Esophagus muscularis mucosa (tissue), 4 donors: Measurements from ENCODE around the gene INPP4B. TPM values are rescaled to one million over a fixed set of nuclear protein-coding genes. Genes with fewer than 3 reads are reported as not detected.

Experiments used
- DNase-seq: peaks from one replicate; pipeline ENCODE4 v3.0.0-alpha.2; 2017; ENCODE audit errors: extremely low spot score
- H3K27ac ChIP-seq, 4 donors: fragments of 200-600 bp; sonication (generic); replicated peaks in 1 of 4; 1 replicate in 3 of 4; 2 replicates in 1 of 4; pipeline ENCODE4 v1.5.1; 2016 to 2019; ENCODE audit warnings: mild to moderate bottlenecking in 1 of 4
- H3K27me3 ChIP-seq, 4 donors: fragments of 200-600 bp; sonication (generic); one replicate each; pipeline versions ENCODE4 v1.5.1 to v1.6.0; 2016 to 2019
- H3K36me3 ChIP-seq, 4 donors: fragments of 200-600 bp; sonication (generic); one replicate each; pipeline ENCODE4 v1.5.1; 2016 to 2019
- H3K4me1 ChIP-seq, 4 donors: fragments of 200-600 bp; sonication (generic); one replicate each; pipeline ENCODE4 v1.5.1; 2016 to 2019
- H3K4me3 ChIP-seq, 4 donors: fragments of 200-600 bp; sonication (generic); 1 replicate in 2 of 4; 2 replicates in 2 of 4; pipeline ENCODE4 v1.5.1; 2016 to 2019; ENCODE audit warnings: mild to moderate bottlenecking in 4 of 4, moderate library complexity in 1 of 4
- H3K9me3 ChIP-seq, 4 donors: fragments of 200-600 bp; sonication (generic); 1 replicate in 3 of 4; 2 replicates in 1 of 4; pipeline ENCODE4 v1.5.1; 2016 to 2019
- CTCF ChIP-seq, 3 experiments: fragments of 200-600 bp in 2 of 3; fragments of 450-650 bp in 1 of 3; sonication (generic) in 2 of 3; IDR thresholded peaks; one replicate each; pipeline ENCODE4 v1.5.1; 2017 to 2019; ENCODE audit warnings: antibody characterized with exemption in 3 of 3, mild to moderate bottlenecking in 2 of 3, moderate library complexity in 1 of 3
- EP300 ChIP-seq: sonication (generic); formaldehyde crosslinking; IDR thresholded peaks from one replicate; pipeline ENCODE4 v1.6.1; 2017; ENCODE audit warnings: antibody characterized with exemption
- POLR2A ChIP-seq: fragments of 450-650 bp; IDR thresholded peaks from one replicate; pipeline ENCODE4 v1.6.1; 2017; ENCODE audit warnings: antibody characterized with exemption, moderate library complexity, mild to moderate bottlenecking, low read depth
- POLR2AphosphoS5 ChIP-seq, 2 donors: sonication (generic); formaldehyde crosslinking; IDR thresholded peaks; one replicate each; pipeline ENCODE4 v1.6.1; 2017; ENCODE audit warnings: antibody characterized with exemption in 2 of 2
- WGBS: methylation state at CpG from one replicate; pipeline ENCODE4 v1.1.5; 2018; 5-methylcytosine and 5-hydroxymethylcytosine counted together
- intact Hi-C: fragments of 100-400 bp; cut with DNase I; formaldehyde crosslinking; loops from one replicate; pipeline ENCODE4 v1.15.1; 2023
- total RNA-seq, 4 donors: library from RNA; depleted of rRNA; stranded (reverse); fragments of >200 nt; gene quantifications; one replicate each; pipeline versions ENCODE4 v1.1.0 to v1.2.1, GENCODE V29; 2016

Gene INPP4B
- total RNA-seq, 4 donors from 2014 or later, result 12.7 to 23.4 (median 15.9) TPM

- 90% methylated on average over 12 of the region's 12 CpGs for WGBS
- Histone ChIP-seq H3K36me3 (no peaks in the 10 kb centered on the region), H3K9me3 (no peaks in the 10 kb centered on the region), H3K27me3 (no peaks in the 10 kb centered on the region), H3K4me1 (peaks cover 0 to 5% (median under 1%) of the 10 kb centered on the region in 4 donors), H3K4me3 (no peak overlapping the region), H3K27ac (no peak overlapping the region)
- TF ChIP-seq EP300 (no peak), CTCF (IDR thresholded peaks at IDR 0.05) (no peak), POLR2AphosphoS5 (IDR thresholded peaks at IDR 0.05) (no peak), POLR2A (no peak)
- intact Hi-C loops, result no loop called here
- DNase-seq, result no peak
Observed at GRCh38 chr4:142336251-142336934, 509.7 kb downstream of the INPP4B start.

GRCh38 chr4:142334931-142335330 is 511.2 kb downstream of the INPP4B start:
- Histone ChIP-seq H3K27ac (no peak overlapping the region), H3K27me3 (no peaks in the 10 kb centered on the region), H3K36me3 (no peaks in the 10 kb centered on the region), H3K4me3 (no peak overlapping the region), H3K4me1 (peaks cover 0 to 9% (median 6%) of the 10 kb centered on the region in 4 donors), H3K9me3 (no peaks in the 10 kb centered on the region)
- no peak for DNase-seq
- TF ChIP-seq POLR2A (no peak), CTCF (IDR thresholded peaks at IDR 0.05) (no peak), POLR2AphosphoS5 (IDR thresholded peaks at IDR 0.05) (no peak), EP300 (no peak)
- intact Hi-C loops, result no loop called here

GRCh38 chr4:142331646-142332045 is 514.5 kb downstream of the INPP4B start:
- peaks cover 0 to 9% (median 6%) of the 10 kb centered on the region in 4 donors for H3K4me1 ChIP-seq
- intact Hi-C loops, result no loop called here
- H3K27me3 ChIP-seq, result no peaks in the 10 kb centered on the region
- no peak overlapping the region for H3K27ac ChIP-seq
- no peaks in the 10 kb centered on the region for H3K9me3 ChIP-seq
- no peaks in the 10 kb centered on the region for H3K36me3 ChIP-seq
- 83% methylated on average over 1 of the region's 1 CpG for WGBS
- no peak for DNase-seq
- no peak for TF ChIP-seq EP300
- no peak overlapping the region for H3K4me3 ChIP-seq

DNA sequence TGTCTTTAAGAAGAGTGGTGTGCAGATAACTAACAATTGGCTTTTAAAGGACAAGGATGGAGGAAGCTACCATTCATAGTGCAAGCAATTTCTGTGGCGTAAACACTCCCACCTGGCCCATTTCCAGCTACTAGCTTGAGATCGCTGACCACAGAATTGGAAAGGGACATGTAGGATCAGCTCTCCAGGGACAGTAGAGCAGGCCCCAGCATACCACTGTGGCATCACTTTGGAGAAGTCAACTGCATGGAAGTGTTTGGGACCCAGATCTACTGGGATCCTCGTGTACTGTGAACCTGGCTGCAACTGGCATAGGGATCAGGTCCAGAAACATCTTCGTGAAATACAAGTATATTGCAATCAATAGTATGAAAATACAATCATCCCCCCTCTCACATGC is 515.0 kb downstream of the INPP4B start:
- no peaks in the 10 kb centered on the region for H3K27me3 ChIP-seq
- 83% methylated on average over 4 of the region's 4 CpGs for WGBS
- TF ChIP-seq CTCF (IDR thresholded peaks at IDR 0.05) (no peak), POLR2A (no peak), POLR2AphosphoS5 (IDR thresholded peaks at IDR 0.05) (no peak), EP300 (no peak)
- H3K27ac ChIP-seq, result no peak overlapping the region
- peaks cover 0 to 9% (median 6%) of the 10 kb centered on the region in 4 donors for H3K4me1 ChIP-seq
- intact Hi-C loops, result no loop called here
- no peaks in the 10 kb centered on the region for H3K9me3 ChIP-seq
- no peak for DNase-seq
- H3K4me3 ChIP-seq, result no peak overlapping the region
- no peaks in the 10 kb centered on the region for H3K36me3 ChIP-seq

DNA sequence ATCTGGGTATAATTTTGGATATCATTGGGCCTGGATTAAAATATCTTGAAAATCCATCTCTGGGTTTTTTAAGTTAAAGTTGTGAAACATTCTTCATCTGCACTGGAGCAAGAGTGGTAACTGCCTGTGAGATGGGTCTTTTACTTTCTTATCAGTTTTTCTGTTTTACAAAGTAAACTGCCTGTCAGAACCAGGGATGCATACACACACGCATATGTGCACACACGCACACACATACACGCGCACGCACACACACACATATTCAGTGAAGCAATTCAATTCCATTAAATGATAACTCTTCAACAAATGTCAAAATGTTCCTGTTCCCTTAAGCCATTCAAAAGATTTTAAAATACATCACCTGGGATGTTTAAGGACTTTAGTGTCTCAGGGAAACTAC is 515.8 kb downstream of the INPP4B start:
- no peak for TF ChIP-seq EP300
- TF ChIP-seq POLR2A, result no peak
- no peak for TF ChIP-seq CTCF (IDR thresholded peaks at IDR 0.05)
- no peak for TF ChIP-seq POLR2AphosphoS5 (IDR thresholded peaks at IDR 0.05)
- H3K9me3 ChIP-seq, result no peaks in the 10 kb centered on the region
- H3K36me3 ChIP-seq, result no peaks in the 10 kb centered on the region
- H3K27me3 ChIP-seq, result no peaks in the 10 kb centered on the region
- 100% methylated on average over 5 of the region's 5 CpGs for WGBS
- DNase-seq, result no peak
- intact Hi-C loops, result no loop called here
- peaks cover 0 to 9% (median 6%) of the 10 kb centered on the region in 4 donors for H3K4me1 ChIP-seq
- H3K27ac ChIP-seq, result no peak overlapping the region
- no peak overlapping the region for H3K4me3 ChIP-seq
